Tibial nerve (tissue), 4 donors: ENCODE data around the gene SWAP70.

ENCODE experiments used
- CTCF ChIP-seq, 5 experiments: fragments of 200-600 bp in 3 of 5; fragments of 450-650 bp in 2 of 5; sonication (generic) in 3 of 5; IDR thresholded peaks; one replicate each; pipeline ENCODE4 v1.5.1; 2016 to 2019; ENCODE audit warnings: antibody characterized with exemption in 5 of 5, mild to moderate bottlenecking in 3 of 5, moderate library complexity in 2 of 5
- EP300 ChIP-seq, 2 donors: sonication (generic); formaldehyde crosslinking; IDR thresholded peaks; one replicate each; pipeline ENCODE4 v1.6.1; 2017; ENCODE audit warnings: antibody characterized with exemption in 2 of 2, mild to moderate bottlenecking in 1 of 2
- POLR2A ChIP-seq, 2 donors: fragments of 450-650 bp; IDR thresholded peaks; one replicate each; pipeline ENCODE4 v1.6.1; 2017; ENCODE audit warnings: antibody characterized with exemption in 2 of 2, mild to moderate bottlenecking in 2 of 2, moderate library complexity in 2 of 2

GRCh38 chr11:9625162-9625561 is 38.7 kb upstream of the SWAP70 start:
- TF ChIP-seq CTCF (IDR thresholded peaks at IDR 0.05) (no peak), POLR2A (IDR thresholded peaks at IDR 0.05) (no peak), EP300 (IDR thresholded peaks at IDR 0.05) (no peak)
